Testis (tissue), 3 donors: ENCODE results near the gene RRP12. TPM values are rescaled to one million over a fixed set of nuclear protein-coding genes. Genes with fewer than 3 reads are reported as not detected.

Experiments used
- DNase-seq: peaks from one replicate; pipeline ENCODE4 v3.0.0-alpha.2; 2019
- H3K27ac ChIP-seq, 2 donors: fragments of 200-600 bp; sonication (generic); one replicate each; pipeline ENCODE4 v1.5.1; 2019
- H3K27me3 ChIP-seq: fragments of 200-600 bp; sonication (generic); one replicate; pipeline ENCODE4 v1.5.1; 2019
- H3K36me3 ChIP-seq: fragments of 200-600 bp; sonication (generic); one replicate; pipeline ENCODE4 v1.5.1; 2017; ENCODE audit warnings: low read depth; ENCODE audit errors: missing control alignments
- H3K4me1 ChIP-seq: fragments of 200-600 bp; sonication (generic); one replicate; pipeline ENCODE4 v1.5.1; 2019
- H3K4me3 ChIP-seq, 2 donors: fragments of 200-600 bp; sonication (generic); one replicate each; pipeline ENCODE4 v1.5.1; 2017 to 2019
- H3K9me3 ChIP-seq: fragments of 200-600 bp; sonication (generic); one replicate; pipeline ENCODE4 v1.5.1; 2017
- CTCF ChIP-seq, 3 experiments: fragments of 450-650 bp in 2 of 3; fragments of 200-600 bp in 1 of 3; sonication (generic) in 1 of 3; IDR thresholded peaks; one replicate each; pipeline ENCODE4 v1.5.1; 2016 to 2019; ENCODE audit warnings: antibody characterized with exemption in 3 of 3, mild to moderate bottlenecking in 2 of 3, moderate library complexity in 1 of 3
- POLR2A ChIP-seq: fragments of 450-650 bp; IDR thresholded peaks from one replicate; pipeline ENCODE4 v1.6.1; 2017; ENCODE audit warnings: antibody characterized with exemption, mild to moderate bottlenecking, moderate library complexity
- WGBS, 2 donors: methylation state at CpG; one replicate each; pipeline ENCODE4 v1.1.5; 2018; 5-methylcytosine and 5-hydroxymethylcytosine counted together
- intact Hi-C: fragments of 100-400 bp; cut with DNase I; formaldehyde crosslinking; loops from one replicate; pipeline ENCODE4 v1.15.1; 2023; ENCODE audit warnings: low total_unique reads
- polyA plus RNA-seq: library from polyadenylated mRNA; stranded (reverse); fragments of 350-450 nt; fragmentation: Illumina TruSeq; extraction: RNeasy Lipid Tissue Mini Kit (QIAGEN cat#74804); gene quantifications from one replicate; pipeline ENCODE4 v1.2.3, GENCODE V29; 2014; ENCODE audit warnings: low read depth, low replicate concordance; ENCODE audit not compliant: insufficient read depth
- total RNA-seq, 2 donors: library from RNA; depleted of rRNA; stranded (reverse); fragments of >200 nt; gene quantifications; one replicate each; pipeline ENCODE4 v1.2.3, GENCODE V29; 2016

Gene RRP12
- total and polyA plus RNA-seq, 3 donors from 2014 or later: 38.1 to 54.6 (median 53.5) TPM

- TF ChIP-seq CTCF (IDR thresholded peaks at IDR 0.05) (no peak), POLR2A (no peak)
- WGBS, 2 donors: 92 to 100% methylated on average over 3 to 5 of the region's 5 CpGs
- Histone ChIP-seq H3K4me3 (no peak overlapping the region), H3K36me3 (no peaks in the 10 kb centered on the region), H3K9me3 (no peaks in the 10 kb centered on the region), H3K27me3 (no peaks in the 10 kb centered on the region), H3K27ac (no peak overlapping the region), H3K4me1 (no peaks in the 10 kb centered on the region)
- DNase-seq: no peak
- intact Hi-C loops: no loop called here
These were observed 11.0 kb downstream of the RRP12 start for GRCh38 chr10:97390091-97390490.

GRCh38 chr10:97388152-97388551 lies 13.0 kb downstream of the RRP12 start:
- TF ChIP-seq CTCF (IDR thresholded peaks at IDR 0.05) (no peak), POLR2A (no peak)
- no peaks in the 10 kb centered on the region for H3K36me3 ChIP-seq
- no peak for DNase-seq
- intact Hi-C loops: no loop called here
- H3K4me1 ChIP-seq: no peaks in the 10 kb centered on the region
- H3K27me3 ChIP-seq: no peaks in the 10 kb centered on the region
- no peak overlapping the region for H3K27ac ChIP-seq
- WGBS, 2 donors: 85 to 88% methylated on average over 5 of the region's 5 CpGs
- H3K4me3 ChIP-seq: no peak overlapping the region
- H3K9me3 ChIP-seq: no peaks in the 10 kb centered on the region

- Histone ChIP-seq H3K36me3 (no peaks in the 10 kb centered on the region), H3K4me3 (no peak overlapping the region), H3K27ac (no peak overlapping the region), H3K9me3 (no peaks in the 10 kb centered on the region), H3K4me1 (no peaks in the 10 kb centered on the region), H3K27me3 (no peaks in the 10 kb centered on the region)
- WGBS, 2 donors: 72 to 79% methylated on average over 4 to 7 of the region's 7 CpGs
- TF ChIP-seq POLR2A: no peak
- TF ChIP-seq CTCF (IDR thresholded peaks at IDR 0.05): no peak
- DNase-seq: no peak
- intact Hi-C loops: no loop called here
These were observed 15.6 kb downstream of the RRP12 start for GRCh38 chr10:97385565-97385964.

GRCh38 chr10:97384641-97385040 lies 16.5 kb downstream of the RRP12 start:
- DNase-seq: no peak
- no peaks in the 10 kb centered on the region for H3K36me3 ChIP-seq
- no peak overlapping the region for H3K27ac ChIP-seq
- H3K4me3 ChIP-seq: no peak overlapping the region
- intact Hi-C loops: no loop called here
- WGBS, 2 donors: 86 to 98% methylated on average over 6 of the region's 6 CpGs
- H3K27me3 ChIP-seq: no peaks in the 10 kb centered on the region
- TF ChIP-seq CTCF (IDR thresholded peaks at IDR 0.05) (no peak), POLR2A (no peak)
- no peaks in the 10 kb centered on the region for H3K4me1 ChIP-seq
- H3K9me3 ChIP-seq: no peaks in the 10 kb centered on the region

GRCh38 chr10:97384156-97384555 lies 17.0 kb downstream of the RRP12 start:
- Histone ChIP-seq H3K9me3 (no peaks in the 10 kb centered on the region), H3K27ac (no peak overlapping the region), H3K36me3 (no peaks in the 10 kb centered on the region), H3K4me3 (no peak overlapping the region), H3K4me1 (no peaks in the 10 kb centered on the region), H3K27me3 (no peaks in the 10 kb centered on the region)
- intact Hi-C loops: no loop called here
- DNase-seq: no peak
- TF ChIP-seq POLR2A (no peak), CTCF (IDR thresholded peaks at IDR 0.05) (no peak)
- 90 to 95% methylated on average over 4 to 5 of the region's 5 CpGs for WGBS, 2 donors
